ENCODE measurements around the gene MAP4K4. TPM values are rescaled to one million over a fixed set of nuclear protein-coding genes. Genes with fewer than 3 reads are reported as not detected.

MAP4K4 gene
- total and polyA plus RNA-seq, 2 of the 13 experiments (the other 11 are each of a cell fraction or from before 2014, with no cell fraction given): 105 to 264 TPM

DNA sequence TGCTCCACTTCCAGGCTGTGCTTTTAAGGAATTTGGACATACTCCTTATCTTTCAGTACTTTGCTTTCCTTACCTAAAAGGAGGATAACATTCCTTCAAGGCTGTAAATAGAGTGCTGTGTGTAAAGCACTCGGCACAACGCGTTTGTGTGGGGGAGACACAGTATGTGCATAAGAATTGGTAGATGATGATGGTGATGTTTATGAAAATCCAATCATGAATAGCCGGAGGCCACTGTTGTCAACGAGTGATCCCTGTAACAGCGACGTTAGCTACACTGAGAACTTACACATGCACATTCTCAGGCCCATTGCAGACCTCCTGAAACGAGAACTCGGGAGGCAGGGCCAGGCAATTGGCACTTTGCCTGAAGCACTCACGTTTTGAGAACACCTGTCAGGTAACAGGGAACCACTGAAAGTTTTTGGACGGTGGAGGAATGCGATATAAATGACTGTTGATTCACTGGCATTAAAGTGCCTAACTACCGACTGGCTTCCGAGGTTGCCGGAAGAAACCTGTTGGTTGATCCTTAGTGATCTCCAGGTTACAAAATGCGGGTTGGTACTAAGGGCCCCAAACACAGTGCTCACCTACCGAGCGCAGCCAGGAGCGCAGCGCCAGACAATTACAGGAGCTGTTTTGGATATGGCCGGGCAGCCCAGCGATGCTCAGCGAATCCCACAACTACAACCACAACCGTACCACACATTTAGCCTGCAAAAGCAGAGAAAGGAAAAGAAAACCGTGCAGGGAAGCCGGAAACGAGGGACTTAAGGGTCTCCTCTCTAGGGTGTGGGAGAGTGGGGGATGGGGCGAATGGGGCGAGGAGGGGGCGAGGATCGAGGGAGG is 1.0 kb upstream of the MAP4K4 start (continued):
- TF ChIP-seq ZNF646 (CRISPR knock-in tag; IDR thresholded peaks at IDR 0.05): 0 out of 2 replicates have a peak, but pooled peaks have one; percentile 8
- TF ChIP-seq ZBTB3 (CRISPR knock-in tag; IDR thresholded peaks at IDR 0.05; ENCODE audit: borderline replicate concordance, low read depth): 0 out of 2 replicates have a peak, but pooled peaks have one; percentile 21
- TF ChIP-seq SMAD9 (CRISPR knock-in tag; IDR thresholded peaks at IDR 0.05): no peak
- peak; percentile 32; the same call in 1 of the 2 replicates for TF ChIP-seq AHR (CRISPR knock-in tag; IDR thresholded peaks at IDR 0.05)
- peak; percentile 26; the same call in 1 of the 2 replicates for TF ChIP-seq SSRP1 (CRISPR knock-in tag; IDR thresholded peaks at IDR 0.05)
- TF ChIP-seq TEF (CRISPR knock-in tag; IDR thresholded peaks at IDR 0.05): no peak
- TF ChIP-seq RFXAP (CRISPR knock-in tag; IDR thresholded peaks at IDR 0.05; ENCODE audit: borderline replicate concordance): no peak
- no peak for TF ChIP-seq FOXA1 (IDR thresholded peaks at IDR 0.05)
- 0 out of 2 replicates have a peak, but pooled peaks have one; percentile 35 for TF ChIP-seq FOXA1 (CRISPR knock-in tag; IDR thresholded peaks at IDR 0.05)
- TF ChIP-seq NFYC (CRISPR knock-in tag; IDR thresholded peaks at IDR 0.05): no peak
- no peak for TF ChIP-seq REL (CRISPR knock-in tag; conservative IDR thresholded peaks at IDR 0.05)
- 0 out of 2 replicates have a peak, but pooled peaks have one; percentile 44 for TF ChIP-seq ZNF230 (CRISPR knock-in tag; IDR thresholded peaks at IDR 0.05)
- no peak for TF ChIP-seq ZFY (CRISPR knock-in tag; IDR thresholded peaks at IDR 0.05)
- TF ChIP-seq ZNF883 (CRISPR knock-in tag; IDR thresholded peaks at IDR 0.05; ENCODE audit: not compliant biosample characterization): peak; percentile 86
- TF ChIP-seq ZNF572 (CRISPR knock-in tag; IDR thresholded peaks at IDR 0.05): peak; percentile 50; the same call in 1 of the 2 replicates
- TF ChIP-seq, protein P1, sequence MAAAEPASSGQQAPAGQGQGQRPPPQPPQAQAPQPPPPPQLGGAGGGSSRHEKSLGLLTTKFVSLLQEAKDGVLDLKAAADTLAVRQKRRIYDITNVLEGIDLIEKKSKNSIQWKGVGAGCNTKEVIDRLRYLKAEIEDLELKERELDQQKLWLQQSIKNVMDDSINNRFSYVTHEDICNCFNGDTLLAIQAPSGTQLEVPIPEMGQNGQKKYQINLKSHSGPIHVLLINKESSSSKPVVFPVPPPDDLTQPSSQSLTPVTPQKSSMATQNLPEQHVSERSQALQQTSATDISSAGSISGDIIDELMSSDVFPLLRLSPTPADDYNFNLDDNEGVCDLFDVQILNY (CRISPR knock-in tag; conservative IDR thresholded peaks at IDR 0.05): no peak
- peak; percentile 57; the same call in 1 of the 2 replicates for TF ChIP-seq DR1 (CRISPR knock-in tag; IDR thresholded peaks at IDR 0.05)
- 0 out of 2 replicates have a peak, but pooled peaks have one; percentile 33 for TF ChIP-seq ZFX (CRISPR knock-in tag; IDR thresholded peaks at IDR 0.05; ENCODE audit: low read depth)
- TF ChIP-seq ZNF468 (CRISPR knock-in tag; IDR thresholded peaks at IDR 0.05): no peak
- TF ChIP-seq CCDC6 (CRISPR knock-in tag; IDR thresholded peaks at IDR 0.05): peak; percentile 15; the same call in 1 of the 2 replicates
- TF ChIP-seq ZNF224 (CRISPR knock-in tag; IDR thresholded peaks at IDR 0.05): 0 out of 2 replicates have a peak, but pooled peaks have one; percentile 17
- TF ChIP-seq HOXD1 (CRISPR knock-in tag; IDR thresholded peaks at IDR 0.05): 0 out of 2 replicates have a peak, but pooled peaks have one; percentile 6
